Umbilical cord (tissue), 2 donors: ENCODE measurements around the gene LAMC1. TPM values are rescaled to one million over a fixed set of nuclear protein-coding genes. Genes with fewer than 3 reads are reported as not detected.

Source experiments
- DNase-seq: peaks from one replicate; pipeline ENCODE4 v3.0.0-alpha.2; 2015; ENCODE audit warnings: low spot score
- total RNA-seq: library from RNA; depleted of rRNA; stranded (reverse); fragments of >200 nt; gene quantifications from one replicate; pipeline ENCODE4 v1.2.3, GENCODE V29; 2014; ENCODE audit warnings: low replicate concordance; ENCODE audit not compliant: insufficient read depth

Gene LAMC1
- total RNA-seq, 1 donor from 2014 or later, result 585 TPM

DNA sequence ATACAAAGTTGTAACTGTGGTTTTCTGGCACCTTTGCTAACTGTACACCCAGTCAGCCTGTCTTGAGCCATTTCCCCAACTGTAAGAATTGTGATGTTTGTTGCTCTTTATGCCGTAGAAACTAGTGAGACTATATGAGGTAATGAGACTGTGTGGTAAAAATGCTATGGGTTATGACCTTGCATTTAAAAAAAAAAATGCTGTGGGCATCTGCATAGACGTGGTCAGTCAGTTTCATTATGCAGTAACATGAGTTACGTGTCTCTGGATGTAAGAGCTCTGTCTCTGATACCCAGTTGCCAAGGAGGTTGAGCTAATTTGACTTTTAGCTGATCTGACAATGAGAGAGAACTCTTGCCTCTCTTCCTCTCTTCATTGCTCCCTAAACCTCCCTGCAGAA is 82.2 kb downstream of the LAMC1 start:
- no peak for DNase-seq

DNA sequence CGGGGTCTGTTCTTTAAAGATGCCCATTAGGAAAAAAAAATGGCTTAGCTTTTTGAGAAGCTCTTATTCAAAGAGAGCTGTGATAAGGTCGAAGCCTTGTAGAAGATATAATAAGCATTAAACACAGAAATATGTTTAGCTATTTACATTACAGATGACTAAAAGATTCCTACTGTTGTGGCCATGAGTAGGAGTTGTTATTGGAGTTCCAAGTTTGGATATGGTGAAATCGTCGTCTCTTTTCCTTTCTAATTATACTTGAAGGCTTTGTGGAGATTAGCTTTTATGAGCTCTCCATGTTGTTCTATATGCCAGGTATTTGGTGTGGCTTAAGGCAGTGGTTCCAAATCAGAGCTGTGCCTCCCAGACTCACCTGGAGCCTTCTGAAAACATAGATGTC is 82.9 kb downstream of the LAMC1 start:
- DNase-seq, result no peak

DNA sequence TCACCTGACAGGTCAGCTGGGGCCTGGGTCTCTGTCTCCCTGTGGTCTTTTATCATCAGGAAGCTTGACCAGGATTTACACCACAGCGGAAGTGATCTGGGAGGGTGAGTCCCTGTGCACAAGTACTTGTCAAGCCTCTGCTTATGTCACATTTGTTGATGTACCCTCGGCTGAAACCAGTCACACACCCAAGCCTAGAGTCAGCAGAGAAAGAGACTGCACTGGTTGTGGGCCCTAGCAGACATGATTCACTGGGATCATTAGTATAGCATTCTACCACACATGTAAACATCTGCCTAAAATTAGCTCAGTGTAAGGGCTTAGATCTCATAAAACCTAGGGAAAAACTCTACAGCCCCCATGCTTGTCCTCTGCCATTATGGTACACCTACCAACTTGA is 83.5 kb downstream of the LAMC1 start:
- no peak for DNase-seq

DNA sequence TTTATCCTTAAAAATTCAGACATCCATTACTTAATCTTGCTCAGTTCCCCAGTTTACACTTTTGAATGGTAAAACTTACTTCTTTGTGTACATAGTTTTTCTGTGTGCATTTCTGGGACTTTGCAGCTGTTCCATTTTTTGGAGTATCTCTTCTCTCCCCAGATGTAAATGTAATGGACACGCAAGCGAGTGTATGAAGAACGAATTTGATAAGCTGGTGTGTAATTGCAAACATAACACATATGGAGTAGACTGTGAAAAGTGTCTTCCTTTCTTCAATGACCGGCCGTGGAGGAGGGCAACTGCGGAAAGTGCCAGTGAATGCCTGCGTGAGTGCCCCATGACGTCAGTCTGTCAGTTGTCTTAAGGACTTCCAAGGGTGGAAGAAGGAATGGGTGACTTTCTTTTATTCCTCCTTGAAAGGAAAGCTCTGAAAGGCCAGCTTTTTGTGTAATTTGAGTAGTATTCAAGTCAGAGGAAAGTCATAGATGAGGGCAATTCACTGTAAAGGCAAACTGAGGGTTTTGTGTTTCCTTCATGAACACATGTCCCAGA is 87.2 kb downstream of the LAMC1 start:
- DNase-seq, result no peak

DNA sequence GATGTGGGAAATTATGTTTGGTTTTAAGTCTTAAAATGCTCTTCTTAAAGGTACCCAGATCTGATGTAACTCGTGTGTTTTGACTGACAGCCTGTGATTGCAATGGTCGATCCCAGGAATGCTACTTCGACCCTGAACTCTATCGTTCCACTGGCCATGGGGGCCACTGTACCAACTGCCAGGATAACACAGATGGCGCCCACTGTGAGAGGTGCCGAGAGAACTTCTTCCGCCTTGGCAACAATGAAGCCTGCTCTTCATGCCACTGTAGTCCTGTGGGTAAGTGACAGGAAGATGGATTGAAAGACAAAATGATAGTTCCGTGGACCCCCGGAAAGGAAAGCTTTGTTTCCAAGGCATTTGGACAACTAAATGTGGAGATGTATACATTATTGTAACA is 91.2 kb downstream of the LAMC1 start:
- no peak for DNase-seq

DNA sequence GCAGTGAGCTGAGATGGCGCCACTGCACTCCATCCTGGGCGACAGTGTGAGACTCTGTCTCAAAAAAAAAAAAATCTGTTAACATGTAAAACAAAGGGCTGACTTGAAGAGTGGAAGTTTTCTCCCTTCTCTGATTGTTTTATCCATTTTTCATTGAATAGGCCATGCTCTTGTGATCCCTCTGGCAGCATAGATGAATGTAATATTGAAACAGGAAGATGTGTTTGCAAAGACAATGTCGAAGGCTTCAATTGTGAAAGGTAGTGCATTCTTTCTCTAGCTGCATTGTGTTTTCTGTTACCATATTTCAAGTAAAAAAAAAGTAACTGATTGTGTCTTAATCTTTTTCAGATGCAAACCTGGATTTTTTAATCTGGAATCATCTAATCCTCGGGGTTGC is 93.2 kb downstream of the LAMC1 start:
- DNase-seq, result no peak

DNA sequence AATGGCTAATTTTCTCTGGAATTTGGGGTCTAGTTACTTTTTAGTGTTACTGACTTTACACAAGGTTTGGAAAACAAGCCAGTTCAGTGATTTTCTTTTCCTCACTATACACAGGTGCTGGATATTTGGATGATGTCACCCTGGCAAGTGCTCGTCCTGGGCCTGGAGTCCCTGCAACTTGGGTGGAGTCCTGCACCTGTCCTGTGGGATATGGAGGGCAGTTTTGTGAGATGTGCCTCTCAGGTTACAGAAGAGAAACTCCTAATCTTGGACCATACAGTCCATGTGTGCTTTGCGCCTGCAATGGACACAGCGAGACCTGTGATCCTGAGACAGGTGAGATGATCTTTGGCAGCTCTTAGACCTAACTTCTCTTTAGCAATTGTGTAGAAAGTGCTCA is 98.4 kb downstream of the LAMC1 start:
- DNase-seq, result no peak

DNA sequence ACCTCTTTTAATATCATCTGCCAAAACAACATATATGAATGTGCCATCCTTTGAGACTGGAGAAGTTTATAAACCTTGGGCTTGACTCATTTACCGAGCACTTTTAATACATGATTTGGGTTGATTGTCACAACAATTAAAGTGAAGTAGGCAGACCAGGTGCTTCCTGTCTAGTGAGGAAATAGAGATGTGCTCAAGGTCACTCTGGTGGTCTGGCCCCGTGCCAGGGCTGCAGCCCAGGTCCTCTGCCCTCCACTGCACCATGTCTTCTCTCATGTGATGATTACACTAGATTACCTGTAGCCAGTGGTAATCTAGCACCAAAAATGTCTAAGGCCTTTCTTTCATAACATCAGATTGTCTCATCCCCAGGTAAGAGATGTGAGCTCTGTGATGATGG is 101.0 kb downstream of the LAMC1 start:
- DNase-seq, result no peak

DNA sequence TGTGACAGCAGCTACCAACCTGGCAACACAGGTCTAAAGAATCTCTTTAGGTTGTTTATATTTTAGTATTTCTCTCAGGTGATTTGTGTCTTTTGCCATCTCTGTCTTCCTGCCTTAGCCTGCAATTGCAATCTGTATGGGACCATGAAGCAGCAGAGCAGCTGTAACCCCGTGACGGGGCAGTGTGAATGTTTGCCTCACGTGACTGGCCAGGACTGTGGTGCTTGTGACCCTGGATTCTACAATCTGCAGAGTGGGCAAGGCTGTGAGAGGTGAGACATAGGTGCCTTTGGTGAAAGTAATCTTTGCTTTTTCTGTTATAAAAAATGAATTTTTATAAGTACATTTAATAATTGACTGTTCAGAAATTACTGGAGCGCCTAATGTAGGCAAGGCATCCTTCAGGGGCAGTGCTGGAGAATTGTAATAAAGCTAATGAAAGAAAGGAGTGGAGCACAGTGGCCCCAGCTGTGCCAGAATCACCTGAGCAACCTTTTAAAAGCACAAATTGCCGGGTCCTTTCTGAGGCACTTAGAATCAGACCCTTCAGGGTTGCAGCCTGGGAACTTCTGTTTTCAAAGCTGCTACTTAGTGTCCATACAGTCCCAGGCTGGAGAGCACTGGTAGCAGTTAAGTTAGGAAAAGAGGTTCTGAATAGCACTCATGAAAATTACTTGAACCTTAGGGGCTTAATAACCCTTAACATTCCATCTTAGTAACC is 102.2 kb downstream of the LAMC1 start:
- no peak for DNase-seq

DNA sequence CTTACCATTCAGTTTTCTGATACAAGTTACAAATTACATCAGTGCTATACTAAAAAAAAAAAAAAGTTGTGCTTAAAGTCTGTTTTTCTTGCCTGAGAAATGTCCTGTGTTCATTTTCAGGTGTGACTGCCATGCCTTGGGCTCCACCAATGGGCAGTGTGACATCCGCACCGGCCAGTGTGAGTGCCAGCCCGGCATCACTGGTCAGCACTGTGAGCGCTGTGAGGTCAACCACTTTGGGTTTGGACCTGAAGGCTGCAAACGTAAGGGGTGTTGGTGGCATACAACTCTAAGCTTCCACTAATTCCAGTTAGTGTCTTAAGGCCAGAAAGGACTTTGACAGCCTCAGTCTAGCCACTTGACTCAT is 102.8 kb downstream of the LAMC1 start:
- DNase-seq, result no peak

DNA sequence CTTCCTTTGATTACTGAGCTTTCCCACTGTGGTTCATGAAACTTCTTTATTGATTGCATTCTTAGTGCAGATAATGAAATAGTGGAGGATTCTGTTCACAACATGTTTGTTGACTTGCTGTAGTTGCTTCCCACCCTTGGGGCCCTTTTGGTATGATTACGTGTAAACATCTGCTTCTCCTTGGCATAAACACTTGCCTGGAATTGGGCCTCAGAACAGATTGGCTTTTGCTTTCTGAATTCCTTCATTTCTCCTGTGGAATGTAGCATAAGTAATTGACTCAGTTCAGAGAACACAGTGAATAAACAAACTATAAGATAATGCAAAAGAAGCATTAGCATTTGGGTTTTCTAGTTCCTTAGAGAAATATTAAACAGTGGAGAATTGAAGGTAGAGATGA is 103.3 kb downstream of the LAMC1 start:
- DNase-seq, result no peak

DNA sequence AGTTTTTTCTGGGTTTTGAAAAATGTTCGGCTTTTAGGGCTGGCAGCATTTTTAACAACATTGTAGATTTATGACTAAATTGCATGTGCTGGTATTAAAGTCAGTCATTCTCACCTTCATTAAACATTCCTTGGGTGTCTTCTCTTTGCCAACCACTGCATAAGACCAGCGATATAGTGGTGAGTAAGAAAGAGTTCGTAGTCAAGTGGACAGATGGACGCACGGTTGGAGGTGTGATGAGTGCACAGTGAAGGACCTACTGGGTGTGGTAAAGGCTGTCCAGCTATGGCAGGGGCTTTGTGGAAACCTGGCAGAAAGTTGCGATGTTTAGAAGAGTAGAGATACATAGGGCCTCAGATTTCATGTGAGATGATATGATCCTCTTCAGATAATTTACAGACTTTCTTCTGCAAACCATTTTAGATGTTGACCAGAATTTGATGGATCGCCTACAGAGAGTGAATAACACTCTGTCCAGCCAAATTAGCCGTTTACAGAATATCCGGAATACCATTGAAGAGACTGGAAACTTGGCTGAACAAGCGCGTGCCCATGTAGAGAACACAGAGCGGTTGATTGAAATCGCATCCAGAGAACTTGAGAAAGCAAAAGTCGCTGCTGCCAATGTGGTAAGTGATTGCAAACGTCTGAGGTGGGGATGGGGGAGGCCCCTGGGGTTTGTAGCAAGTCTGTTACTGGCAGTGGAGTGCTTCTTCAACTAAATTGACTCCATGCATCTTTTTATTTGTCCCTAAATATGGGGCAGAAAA is 106.9 kb downstream of the LAMC1 start:
- DNase-seq, result no peak

DNA sequence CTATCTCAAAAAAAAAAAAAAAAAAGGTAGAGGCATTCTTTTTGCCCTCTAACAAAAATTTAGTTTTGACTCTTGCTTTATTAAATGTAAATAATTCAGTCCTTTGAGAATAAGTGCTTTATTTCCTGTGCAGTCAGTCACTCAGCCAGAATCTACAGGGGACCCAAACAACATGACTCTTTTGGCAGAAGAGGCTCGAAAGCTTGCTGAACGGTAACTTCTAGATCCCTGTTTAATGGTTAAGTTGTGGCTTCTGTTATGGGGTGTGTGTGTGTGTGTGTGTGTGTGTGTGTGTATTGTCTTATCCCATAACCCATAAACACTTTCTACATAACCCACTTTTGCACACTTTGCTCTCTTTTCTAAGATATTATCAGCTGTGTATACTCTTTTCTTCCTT is 107.9 kb downstream of the LAMC1 start:
- no peak for DNase-seq

DNA sequence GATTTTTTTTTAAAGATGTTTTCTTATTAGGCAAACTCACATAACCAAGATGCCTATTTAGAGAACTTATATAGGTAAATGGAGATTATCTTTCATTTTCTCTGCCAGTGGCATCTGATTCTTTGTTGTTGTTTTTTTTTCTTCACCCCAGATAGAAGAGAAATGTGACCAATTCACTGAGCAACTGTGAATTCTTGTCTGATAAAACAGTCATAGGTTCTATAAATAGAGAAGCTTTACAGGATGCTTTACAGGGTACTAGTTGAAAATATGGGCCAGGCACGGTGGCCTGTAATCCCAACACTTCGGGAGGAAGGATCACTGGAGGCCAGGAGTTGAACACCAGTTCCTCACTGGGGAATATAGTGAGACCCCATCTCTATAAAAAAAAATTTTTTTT is 112.1 kb downstream of the LAMC1 start:
- DNase-seq, result no peak

DNA sequence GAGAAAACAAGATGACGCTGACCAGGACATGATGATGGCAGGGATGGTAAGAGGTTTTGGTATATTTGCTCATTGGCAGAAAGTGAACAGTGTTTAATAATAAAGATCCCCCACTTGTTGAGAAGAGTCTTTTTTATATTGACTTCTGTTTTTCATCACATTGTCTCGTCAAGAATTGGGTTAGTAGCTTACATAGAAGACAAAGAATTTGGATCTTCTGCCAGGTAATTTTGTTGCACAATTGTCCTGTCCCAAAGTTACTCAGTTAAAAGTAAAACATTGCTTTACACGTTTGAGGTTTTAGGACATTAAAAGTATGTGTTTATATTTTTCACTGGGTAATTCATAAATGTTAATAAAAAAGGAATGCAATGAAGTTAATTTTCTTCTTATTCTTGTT is 114.6 kb downstream of the LAMC1 start:
- DNase-seq, result no peak

DNA sequence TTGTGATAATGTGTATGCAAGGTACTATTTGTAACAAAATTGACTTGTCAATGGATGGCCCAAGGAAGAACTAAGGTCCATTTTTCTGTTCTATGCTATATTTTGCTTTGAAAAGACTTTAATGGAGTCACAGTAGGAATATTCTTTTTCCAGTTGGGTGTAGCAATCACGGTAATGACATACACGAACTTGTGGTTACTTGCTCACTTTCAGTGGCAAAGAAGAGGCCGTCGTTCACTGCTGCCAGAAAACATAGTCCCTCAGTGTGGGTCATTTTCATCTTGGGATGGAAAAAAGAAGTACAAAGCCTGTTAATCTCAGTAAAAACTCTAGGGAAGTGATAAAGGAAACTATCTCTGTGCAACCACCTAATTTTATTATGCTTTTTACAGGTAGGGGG is 115.1 kb downstream of the LAMC1 start:
- DNase-seq, result no peak

DNA sequence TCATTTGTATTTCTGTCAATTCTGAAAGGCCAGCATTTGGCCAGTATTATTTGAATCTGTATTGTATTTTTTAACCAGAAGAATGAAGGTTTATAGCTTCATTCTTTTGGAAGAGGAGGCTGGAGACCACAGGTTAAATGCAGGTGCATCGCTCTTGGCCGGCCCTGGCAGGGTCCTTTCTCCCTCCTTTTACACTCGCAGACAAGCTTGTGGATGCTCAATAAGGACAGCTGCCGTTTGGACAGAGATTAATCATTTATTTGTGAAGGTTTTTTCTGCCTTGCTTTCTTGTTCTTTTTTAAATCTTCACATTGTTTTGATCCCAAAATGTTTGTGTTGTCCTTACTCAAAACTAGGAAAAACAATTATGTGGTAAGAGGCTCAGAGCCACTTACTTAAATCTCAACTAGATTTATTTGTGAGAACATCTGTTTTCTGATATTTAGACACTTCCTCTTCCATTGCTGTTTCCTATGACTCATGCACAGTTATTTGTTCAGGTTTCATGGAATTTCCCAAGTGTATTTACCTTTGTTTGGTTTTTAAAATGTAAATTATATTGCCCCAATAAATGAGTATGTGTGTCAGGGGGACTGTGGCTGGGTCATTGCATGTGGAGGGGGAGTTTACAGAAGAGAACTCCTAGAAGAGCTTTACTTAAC is 116.2 kb downstream of the LAMC1 start:
- peak; percentile 5 for DNase-seq

DNA sequence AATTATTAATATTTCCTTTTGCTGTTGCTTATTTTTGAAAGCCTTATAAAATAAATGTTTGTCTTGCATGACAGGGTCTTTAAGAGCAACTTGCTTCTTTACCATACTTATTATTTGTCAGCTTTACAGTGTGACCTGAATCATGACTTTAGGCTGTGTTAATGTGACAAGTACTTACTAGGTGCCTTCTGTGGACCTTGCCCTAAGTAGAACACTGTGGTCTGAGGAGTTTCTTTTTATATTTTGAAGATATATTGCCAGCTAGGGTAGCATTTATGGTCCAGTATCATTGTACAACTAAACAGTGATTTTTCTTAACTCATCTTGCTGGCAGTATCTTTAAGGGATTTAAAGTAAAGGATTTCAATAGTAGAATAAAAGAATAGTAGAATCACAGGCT is 117.4 kb downstream of the LAMC1 start:
- DNase-seq, result no peak

DNA sequence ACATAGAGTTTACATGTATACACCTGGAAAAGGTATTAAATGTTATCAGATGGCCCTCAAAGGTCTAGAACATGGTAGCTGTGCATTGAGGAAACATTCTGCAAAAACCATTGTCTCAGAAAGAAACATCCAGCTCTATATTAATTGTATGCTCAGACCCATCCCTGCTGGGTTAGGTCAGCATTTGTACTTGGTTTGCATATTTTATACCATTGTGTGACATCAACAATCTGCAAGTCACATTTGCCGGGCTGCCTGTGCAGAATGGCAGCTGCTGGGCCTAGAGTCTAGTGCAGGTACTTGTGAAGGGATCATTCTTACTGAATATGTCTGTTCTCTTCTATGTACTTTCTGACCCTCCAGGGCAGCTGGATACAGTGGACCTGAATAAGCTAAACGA is 119.0 kb downstream of the LAMC1 start:
- DNase-seq, result no peak

DNA sequence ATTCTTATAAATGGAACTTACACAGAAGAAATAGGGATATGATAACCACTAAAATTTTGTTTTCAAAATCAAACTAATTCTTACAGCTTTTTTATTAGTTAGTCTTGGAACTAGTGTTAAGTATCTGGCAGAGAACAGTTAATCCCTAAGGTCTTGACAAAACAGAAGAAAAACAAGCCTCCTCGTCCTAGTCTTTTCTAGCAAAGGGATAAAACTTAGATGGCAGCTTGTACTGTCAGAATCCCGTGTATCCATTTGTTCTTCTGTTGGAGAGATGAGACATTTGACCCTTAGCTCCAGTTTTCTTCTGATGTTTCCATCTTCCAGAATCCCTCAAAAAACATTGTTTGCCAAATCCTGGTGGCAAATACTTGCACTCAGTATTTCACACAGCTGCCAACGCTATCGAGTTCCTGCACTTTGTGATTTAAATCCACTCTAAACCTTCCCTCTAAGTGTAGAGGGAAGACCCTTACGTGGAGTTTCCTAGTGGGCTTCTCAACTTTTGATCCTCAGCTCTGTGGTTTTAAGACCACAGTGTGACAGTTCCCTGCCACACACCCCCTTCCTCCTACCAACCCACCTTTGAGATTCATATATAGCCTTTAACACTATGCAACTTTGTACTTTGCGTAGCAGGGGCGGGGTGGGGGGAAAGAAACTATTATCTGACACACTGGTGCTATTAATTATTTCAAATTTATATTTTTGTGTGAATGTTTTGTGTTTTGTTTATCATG is 120.5 kb downstream of the LAMC1 start:
- no peak for DNase-seq

DNA sequence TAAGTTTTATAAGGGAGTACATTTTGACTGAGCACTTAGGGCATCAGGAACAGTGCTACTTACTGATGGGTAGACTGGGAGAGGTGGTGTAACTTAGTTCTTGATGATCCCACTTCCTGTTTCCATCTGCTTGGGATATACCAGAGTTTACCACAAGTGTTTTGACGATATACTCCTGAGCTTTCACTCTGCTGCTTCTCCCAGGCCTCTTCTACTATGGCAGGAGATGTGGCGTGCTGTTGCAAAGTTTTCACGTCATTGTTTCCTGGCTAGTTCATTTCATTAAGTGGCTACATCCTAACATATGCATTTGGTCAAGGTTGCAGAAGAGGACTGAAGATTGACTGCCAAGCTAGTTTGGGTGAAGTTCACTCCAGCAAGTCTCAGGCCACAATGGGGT is 121.5 kb downstream of the LAMC1 start:
- DNase-seq, result no peak

DNA sequence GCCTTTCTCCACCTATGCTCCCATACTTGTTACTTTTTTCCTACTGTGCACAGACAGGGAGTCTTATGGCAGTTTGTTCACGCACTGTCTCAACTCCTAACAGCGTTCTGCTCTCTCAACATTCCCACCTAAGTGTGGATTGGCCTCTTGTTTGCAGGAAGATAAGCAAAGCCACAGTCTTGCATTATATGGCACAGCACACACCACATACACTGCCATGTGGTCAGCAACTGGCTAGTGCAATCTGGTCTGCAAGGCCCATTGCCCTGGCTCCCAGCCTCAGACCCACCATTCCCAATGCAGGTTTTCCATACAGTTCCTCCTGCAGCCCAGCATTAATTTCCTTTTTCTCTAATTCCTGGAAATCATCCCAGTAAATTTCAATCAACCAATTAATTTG is 124.5 kb downstream of the LAMC1 start:
- DNase-seq, result no peak
